ENCODE results near the gene HS6ST2. TPM values are rescaled to one million over a fixed set of nuclear protein-coding genes. Genes with fewer than 3 reads are reported as not detected.

Gene HS6ST2
- total and polyA plus RNA-seq, 2 experiments from 2014 or later: not detected

- Histone ChIP-seq H3K9me2 (ENCODE audit: insufficient read depth) (no peaks in the 10 kb centered on the region), H3K27ac (no peak overlapping the region), H3K79me2 (ENCODE audit: insufficient read depth) (no peaks in the 10 kb centered on the region), H3K4me3 (no peak overlapping the region), H2AFZ (no peak overlapping the region), H3K4me2 (ENCODE audit: unreplicated experiment) (no peak overlapping the region), H3K27me3 (replicated peaks; ENCODE audit: insufficient read depth) (no peaks in the 10 kb centered on the region), H3K4me1 (ENCODE audit: insufficient read depth) (no peaks in the 10 kb centered on the region), H3F3A (ENCODE audit: insufficient read depth) (no peaks in the 10 kb centered on the region), H3K9me3 (ENCODE audit: low read depth) (no peaks in the 10 kb centered on the region), H3K9ac (no peak overlapping the region), H3K36me3 (ENCODE audit: low read depth) (no peaks in the 10 kb centered on the region), H4K20me1 (ENCODE audit: insufficient read depth) (no peaks in the 10 kb centered on the region)
- 31 to 42% methylated on average over 3 of the region's 3 CpGs for WGBS, 2 experiments (ENCODE audit: low coverage in 1 of 2, low lambda C conversion rate in 2 of 2, missing lambda C conversion rate in 2 of 2)
- in situ Hi-C loops (cut with MboI): no loop called here
- peak; percentile 30 for DNase-seq
- no peak for TF ChIP-seq EZH2 (IDR thresholded peaks at IDR 0.05; ENCODE audit: insufficient read depth, poor library complexity, severe bottlenecking)
- TF ChIP-seq EZH2phosphoT487 (IDR thresholded peaks at IDR 0.05; ENCODE audit: insufficient read depth, low read depth): no peak
These were observed 322.3 kb downstream of the HS6ST2 start for GRCh38 chrX:132636080-132636479.

- Histone ChIP-seq H3K4me1 (ENCODE audit: insufficient read depth) (no peaks in the 10 kb centered on the region), H3K79me2 (ENCODE audit: insufficient read depth) (no peaks in the 10 kb centered on the region), H3K36me3 (ENCODE audit: low read depth) (no peaks in the 10 kb centered on the region), H3F3A (ENCODE audit: insufficient read depth) (no peaks in the 10 kb centered on the region), H3K27ac (no peak overlapping the region), H3K4me2 (ENCODE audit: unreplicated experiment) (no peak overlapping the region), H2AFZ (no peak overlapping the region), H3K9me2 (ENCODE audit: insufficient read depth) (no peaks in the 10 kb centered on the region), H3K9me3 (ENCODE audit: low read depth) (no peaks in the 10 kb centered on the region), H3K27me3 (replicated peaks; ENCODE audit: insufficient read depth) (no peaks in the 10 kb centered on the region), H3K9ac (no peak overlapping the region), H4K20me1 (ENCODE audit: insufficient read depth) (no peaks in the 10 kb centered on the region), H3K4me3 (no peak overlapping the region)
- TF ChIP-seq EZH2phosphoT487 (IDR thresholded peaks at IDR 0.05; ENCODE audit: insufficient read depth, low read depth) (no peak), EZH2 (IDR thresholded peaks at IDR 0.05; ENCODE audit: insufficient read depth, poor library complexity, severe bottlenecking) (no peak)
- WGBS, 2 experiments (ENCODE audit: low coverage in 1 of 2, low lambda C conversion rate in 2 of 2, missing lambda C conversion rate in 2 of 2): 63 to 71% methylated on average over 1 of the region's 1 CpG
- DNase-seq: no peak
- in situ Hi-C loops (cut with MboI): no loop called here
These were observed 323.9 kb downstream of the HS6ST2 start for GRCh38 chrX:132634521-132634920.

- Histone ChIP-seq H3K4me1 (ENCODE audit: insufficient read depth) (no peaks in the 10 kb centered on the region), H4K20me1 (ENCODE audit: insufficient read depth) (no peaks in the 10 kb centered on the region), H3K36me3 (ENCODE audit: low read depth) (no peaks in the 10 kb centered on the region), H3F3A (ENCODE audit: insufficient read depth) (no peaks in the 10 kb centered on the region), H3K27me3 (replicated peaks; ENCODE audit: insufficient read depth) (no peaks in the 10 kb centered on the region), H3K9me2 (ENCODE audit: insufficient read depth) (no peaks in the 10 kb centered on the region), H3K4me3 (no peak overlapping the region), H2AFZ (no peak overlapping the region), H3K27ac (no peak overlapping the region), H3K9me3 (ENCODE audit: low read depth) (no peaks in the 10 kb centered on the region), H3K4me2 (ENCODE audit: unreplicated experiment) (no peak overlapping the region), H3K79me2 (ENCODE audit: insufficient read depth) (no peaks in the 10 kb centered on the region), H3K9ac (no peak overlapping the region)
- TF ChIP-seq EZH2phosphoT487 (IDR thresholded peaks at IDR 0.05; ENCODE audit: insufficient read depth, low read depth) (no peak), EZH2 (IDR thresholded peaks at IDR 0.05; ENCODE audit: insufficient read depth, poor library complexity, severe bottlenecking) (no peak)
- DNase-seq: peak; percentile 46
- in situ Hi-C loops (cut with MboI): no loop called here
- 59 to 62% methylated on average over 3 of the region's 3 CpGs for WGBS, 2 experiments (ENCODE audit: low coverage in 1 of 2, low lambda C conversion rate in 2 of 2, missing lambda C conversion rate in 2 of 2)
These were observed 326.7 kb downstream of the HS6ST2 start for GRCh38 chrX:132631579-132632232.

GRCh38 chrX:132624466-132624865 lies 334.0 kb downstream of the HS6ST2 start:
- H3K4me2 ChIP-seq (ENCODE audit: unreplicated experiment): no peak overlapping the region
- no peak overlapping the region for H3K27ac ChIP-seq
- H3K9ac ChIP-seq: no peak overlapping the region
- 60 to 65% methylated on average over 5 of the region's 5 CpGs for WGBS, 2 experiments (ENCODE audit: low coverage in 1 of 2, low lambda C conversion rate in 2 of 2, missing lambda C conversion rate in 2 of 2)
- DNase-seq: no peak
- no peaks in the 10 kb centered on the region for H4K20me1 ChIP-seq (ENCODE audit: insufficient read depth)
- no peaks in the 10 kb centered on the region for H3K36me3 ChIP-seq (ENCODE audit: low read depth)
- H3K4me1 ChIP-seq (ENCODE audit: insufficient read depth): peaks cover 9% of the 10 kb centered on the region; the same call in 1 of the 2 replicates
- no peak overlapping the region for H3K4me3 ChIP-seq
- TF ChIP-seq EZH2phosphoT487 (IDR thresholded peaks at IDR 0.05; ENCODE audit: insufficient read depth, low read depth): no peak
- no peak for TF ChIP-seq EZH2 (IDR thresholded peaks at IDR 0.05; ENCODE audit: insufficient read depth, poor library complexity, severe bottlenecking)
- H3K9me2 ChIP-seq (ENCODE audit: insufficient read depth): no peaks in the 10 kb centered on the region
- H3F3A ChIP-seq (ENCODE audit: insufficient read depth): no peaks in the 10 kb centered on the region
- no peaks in the 10 kb centered on the region for H3K9me3 ChIP-seq (ENCODE audit: low read depth)
- no peaks in the 10 kb centered on the region for H3K27me3 ChIP-seq (replicated peaks; ENCODE audit: insufficient read depth)
- no peak overlapping the region for H2AFZ ChIP-seq
- H3K79me2 ChIP-seq (ENCODE audit: insufficient read depth): no peaks in the 10 kb centered on the region
- in situ Hi-C loops (cut with MboI): loop anchor here (25.0 kb wide), 1 partner anchor 787 kb away; no protein-coding TSS in a partner anchor
